ENCODE measurements around the gene ENOPH1. TPM values are rescaled to one million over a fixed set of nuclear protein-coding genes. Genes with fewer than 3 reads are reported as not detected.

Gene ENOPH1
- polyA plus RNA-seq (2013) = 23.2 and 23.9 TPM in 2 replicates

GRCh38 chr4:82430193-82430963, at the start of gene ENOPH1, which contains the start of gene HNRNPDL:
TSS of gene ENOPH1 (plus strand) at chr4:82430590. CDS start at chr4:82430830, 240 bp downstream.
TSS of gene HNRNPDL (minus strand) at chr4:82430462. CDS start at chr4:82429690, 772 bp downstream.
- peak within 1 kb of the TSS; percentile 17 for H2BK12ac ChIP-seq (ENCODE audit: low read length)
- WGBS (ENCODE audit: extremely low coverage, insufficient coverage, insufficient read length) = no CpG with 5 or more reads among the region's 83 CpGs
- peak within 1 kb of the TSS; percentile 87 for H3K4me3 ChIP-seq (ENCODE audit: low read depth, low read length)

GRCh38 chr4:82380831-82381230, 49.6 kb upstream of the ENOPH1 start:
- no peak overlapping the region for H3K23ac ChIP-seq (ENCODE audit: low read length)
- H4K8ac ChIP-seq (ENCODE audit: low read depth, low read length) = no peak overlapping the region
- no peak overlapping the region for H3K4me2 ChIP-seq (ENCODE audit: low read length)

More at GRCh38 chr4:82430193-82430963, at the start of gene ENOPH1, which contains the start of gene HNRNPDL:
- H3K4me1 ChIP-seq (ENCODE audit: control insufficient read depth in 1 of 2, insufficient read depth in 2 of 2, low read length in 2 of 2) = peaks cover 0 to 3% of the 10 kb centered on the region in 2 experiments
- H4K12ac ChIP-seq (ENCODE audit: low read depth, low read length) = peak within 1 kb of the TSS; percentile 95
- peak within 1 kb of the TSS; percentile 59 for H3K4me2 ChIP-seq (ENCODE audit: low read length)
- peak within 1 kb of the TSS; percentile 96 for H3K4ac ChIP-seq (ENCODE audit: low read depth, low read length)
- H3K36me3 ChIP-seq (ENCODE audit: control insufficient read depth in 1 of 2, insufficient read depth in 2 of 2, low read length in 2 of 2) = peaks cover 5 to 10% of the 10 kb centered on the region in 2 experiments
- H2AFZ ChIP-seq (ENCODE audit: insufficient read depth, low read length, poor library complexity) = peak within 1 kb of the TSS; percentile 69
- H3K14ac ChIP-seq (ENCODE audit: low read length) = peak within 1 kb of the TSS; percentile 96
- peak within 1 kb of the TSS; percentile 99 for H4K91ac ChIP-seq (ENCODE audit: low read depth, low read length)
- peak within 1 kb of the TSS; percentile 92 for H3K9ac ChIP-seq (ENCODE audit: low read length)
- peak within 1 kb of the TSS; percentile 96 for H2BK5ac ChIP-seq (ENCODE audit: low read depth, low read length, poor library complexity)
- peaks cover 16% of the 10 kb centered on the region for H3K79me1 ChIP-seq (ENCODE audit: low read length)
- H3K27ac ChIP-seq (ENCODE audit: low read depth, low read length) = peak within 1 kb of the TSS; percentile 89
- H4K8ac ChIP-seq (ENCODE audit: low read depth, low read length) = peak within 1 kb of the TSS; percentile 96
- H3K27me3 ChIP-seq (ENCODE audit: insufficient read depth, low read length) = no peaks in the 10 kb centered on the region
- peaks cover 22% of the 10 kb centered on the region for H3K79me2 ChIP-seq (ENCODE audit: control insufficient read depth, insufficient read depth, low read length, poor library complexity)
- peak within 1 kb of the TSS; percentile 98 for H2BK120ac ChIP-seq (ENCODE audit: insufficient read depth, low read length, poor library complexity)
- H2AK5ac ChIP-seq (ENCODE audit: low read length) = peak within 1 kb of the TSS; percentile 89
- peak within 1 kb of the TSS; percentile 65 for H3K23ac ChIP-seq (ENCODE audit: low read length)
- H3K9me3 ChIP-seq (ENCODE audit: insufficient read depth, low read depth, low read length) = no peaks in the 10 kb centered on the region
- DNase-seq = peak; percentile 95 to 98
- peak within 1 kb of the TSS; percentile 93 for H3K18ac ChIP-seq (ENCODE audit: low read length)

GRCh38 chr4:82381235-82381634, 49.2 kb upstream of the ENOPH1 start:
- H3K14ac ChIP-seq (ENCODE audit: low read length) = no peak overlapping the region
- H3K9ac ChIP-seq (ENCODE audit: low read length) = no peak overlapping the region
- no peak overlapping the region for H3K4me3 ChIP-seq (ENCODE audit: low read depth, low read length)
- no peak overlapping the region for H2AFZ ChIP-seq (ENCODE audit: insufficient read depth, low read length, poor library complexity)
- H3K27ac ChIP-seq (ENCODE audit: low read depth, low read length) = no peak overlapping the region
- H3K9me3 ChIP-seq (ENCODE audit: insufficient read depth, low read depth, low read length) = peaks cover 3% of the 10 kb centered on the region
- no peaks in the 10 kb centered on the region for H3K79me1 ChIP-seq (ENCODE audit: low read length)
- no peaks in the 10 kb centered on the region for H3K79me2 ChIP-seq (ENCODE audit: control insufficient read depth, insufficient read depth, low read length, poor library complexity)
- WGBS (ENCODE audit: extremely low coverage, insufficient coverage, insufficient read length) = no CpG with 5 or more reads among the region's 3 CpGs
- no peak overlapping the region for H2BK5ac ChIP-seq (ENCODE audit: low read depth, low read length, poor library complexity)
- H4K91ac ChIP-seq (ENCODE audit: low read depth, low read length) = no peak overlapping the region
- no peaks in the 10 kb centered on the region for H3K4me1 ChIP-seq (ENCODE audit: control insufficient read depth in 1 of 2, insufficient read depth in 2 of 2, low read length in 2 of 2)
- no peak for DNase-seq
- no peaks in the 10 kb centered on the region for H3K36me3 ChIP-seq (ENCODE audit: control insufficient read depth in 1 of 2, insufficient read depth in 2 of 2, low read length in 2 of 2)
- H4K8ac ChIP-seq (ENCODE audit: low read depth, low read length) = no peak overlapping the region
- no peak overlapping the region for H2BK12ac ChIP-seq (ENCODE audit: low read length)
- H3K18ac ChIP-seq (ENCODE audit: low read length) = no peak overlapping the region
- H3K23ac ChIP-seq (ENCODE audit: low read length) = no peak overlapping the region
- no peaks in the 10 kb centered on the region for H3K27me3 ChIP-seq (ENCODE audit: insufficient read depth, low read length)
- H2AK5ac ChIP-seq (ENCODE audit: low read length) = no peak overlapping the region
- no peak overlapping the region for H4K12ac ChIP-seq (ENCODE audit: low read depth, low read length)
- H2BK120ac ChIP-seq (ENCODE audit: insufficient read depth, low read length, poor library complexity) = no peak overlapping the region
- H3K4me2 ChIP-seq (ENCODE audit: low read length) = no peak overlapping the region
- no peak overlapping the region for H3K4ac ChIP-seq (ENCODE audit: low read depth, low read length)

More at GRCh38 chr4:82380831-82381230, 49.6 kb upstream of the ENOPH1 start:
- Histone ChIP-seq H3K79me2 (ENCODE audit: control insufficient read depth, insufficient read depth, low read length, poor library complexity) (no peaks in the 10 kb centered on the region), H3K79me1 (ENCODE audit: low read length) (no peaks in the 10 kb centered on the region), H3K27ac (ENCODE audit: low read depth, low read length) (no peak overlapping the region), H2AFZ (ENCODE audit: insufficient read depth, low read length, poor library complexity) (no peak overlapping the region), H3K36me3 (ENCODE audit: control insufficient read depth in 1 of 2, insufficient read depth in 2 of 2, low read length in 2 of 2) (no peaks in the 10 kb centered on the region), H2AK5ac (ENCODE audit: low read length) (no peak overlapping the region), H3K4me3 (ENCODE audit: low read depth, low read length) (no peak overlapping the region), H3K4ac (ENCODE audit: low read depth, low read length) (no peak overlapping the region), H3K9me3 (ENCODE audit: insufficient read depth, low read depth, low read length) (peaks cover 3% of the 10 kb centered on the region), H3K27me3 (ENCODE audit: insufficient read depth, low read length) (no peaks in the 10 kb centered on the region), H3K14ac (ENCODE audit: low read length) (no peak overlapping the region), H3K4me1 (ENCODE audit: control insufficient read depth in 1 of 2, insufficient read depth in 2 of 2, low read length in 2 of 2) (no peaks in the 10 kb centered on the region), H3K18ac (ENCODE audit: low read length) (no peak overlapping the region), H2BK12ac (ENCODE audit: low read length) (no peak overlapping the region), H4K91ac (ENCODE audit: low read depth, low read length) (no peak overlapping the region), H2BK120ac (ENCODE audit: insufficient read depth, low read length, poor library complexity) (no peak overlapping the region), H3K9ac (ENCODE audit: low read length) (no peak overlapping the region), H2BK5ac (ENCODE audit: low read depth, low read length, poor library complexity) (no peak overlapping the region), H4K12ac (ENCODE audit: low read depth, low read length) (no peak overlapping the region)
- WGBS (ENCODE audit: extremely low coverage, insufficient coverage, insufficient read length) = no CpG with 5 or more reads among the region's 4 CpGs
- no peak for DNase-seq

- H3K4me1 ChIP-seq (ENCODE audit: control insufficient read depth in 1 of 2, insufficient read depth in 2 of 2, low read length in 2 of 2) = no peaks in the 10 kb centered on the region
- no CpG with 5 or more reads among the region's 2 CpGs for WGBS (ENCODE audit: extremely low coverage, insufficient coverage, insufficient read length)
- H3K4me2 ChIP-seq (ENCODE audit: low read length) = no peak overlapping the region
- H3K9me3 ChIP-seq (ENCODE audit: insufficient read depth, low read depth, low read length) = peaks cover 3% of the 10 kb centered on the region
- no peaks in the 10 kb centered on the region for H3K36me3 ChIP-seq (ENCODE audit: control insufficient read depth in 1 of 2, insufficient read depth in 2 of 2, low read length in 2 of 2)
- no peak overlapping the region for H2BK120ac ChIP-seq (ENCODE audit: insufficient read depth, low read length, poor library complexity)
- H3K79me1 ChIP-seq (ENCODE audit: low read length) = no peaks in the 10 kb centered on the region
- DNase-seq = no peak
- no peak overlapping the region for H3K9ac ChIP-seq (ENCODE audit: low read length)
- no peak overlapping the region for H3K14ac ChIP-seq (ENCODE audit: low read length)
- H3K27ac ChIP-seq (ENCODE audit: low read depth, low read length) = no peak overlapping the region
- no peak overlapping the region for H2BK12ac ChIP-seq (ENCODE audit: low read length)
- H4K12ac ChIP-seq (ENCODE audit: low read depth, low read length) = no peak overlapping the region
- no peak overlapping the region for H3K18ac ChIP-seq (ENCODE audit: low read length)
- H3K79me2 ChIP-seq (ENCODE audit: control insufficient read depth, insufficient read depth, low read length, poor library complexity) = no peaks in the 10 kb centered on the region
- no peak overlapping the region for H3K4me3 ChIP-seq (ENCODE audit: low read depth, low read length)
- H2AFZ ChIP-seq (ENCODE audit: insufficient read depth, low read length, poor library complexity) = no peak overlapping the region
- H3K27me3 ChIP-seq (ENCODE audit: insufficient read depth, low read length) = no peaks in the 10 kb centered on the region
- H2BK5ac ChIP-seq (ENCODE audit: low read depth, low read length, poor library complexity) = no peak overlapping the region
- H2AK5ac ChIP-seq (ENCODE audit: low read length) = no peak overlapping the region
- H4K8ac ChIP-seq (ENCODE audit: low read depth, low read length) = no peak overlapping the region
- no peak overlapping the region for H3K23ac ChIP-seq (ENCODE audit: low read length)
- no peak overlapping the region for H4K91ac ChIP-seq (ENCODE audit: low read depth, low read length)
- no peak overlapping the region for H3K4ac ChIP-seq (ENCODE audit: low read depth, low read length)
Measured at GRCh38 chr4:82381661-82382296, 48.6 kb upstream of the ENOPH1 start.

All from trophoblast cell (in vitro differentiated cells and primary cell).